ENCODE results near the gene EFNA5.
A peak's percentile ranks its signal among the peaks of the same experiment; 100 is the strongest.

The EFNA5 gene

GRCh38 chr5:107504424-107504823, 166.3 kb downstream of the EFNA5 start:
- DNase-seq (ENCODE audit: low read depth in 2 of 2): no peak
- no peak for TF ChIP-seq CTCF (IDR thresholded peaks at IDR 0.05; ENCODE audit: low read depth, low read length)
- no peak overlapping the region for H3K4me3 ChIP-seq (replicated peaks in 1 of 2; ENCODE audit: low read depth in 2 of 2, low read length in 2 of 2)

- DNase-seq (ENCODE audit: low read depth in 2 of 2): no peak
- peak overlapping the region in 1 of 2 donors; percentile 25 for H3K4me3 ChIP-seq (replicated peaks in 1 of 2; ENCODE audit: low read depth in 2 of 2, low read length in 2 of 2)
- no peak for TF ChIP-seq CTCF (IDR thresholded peaks at IDR 0.05; ENCODE audit: low read depth, low read length)
Observed at GRCh38 chr5:107502676-107503060, 168.1 kb downstream of the EFNA5 start.

GRCh38 chr5:107501965-107502675, 168.6 kb downstream of the EFNA5 start:
- peak overlapping the region; percentile 23 to 32 for H3K4me3 ChIP-seq (replicated peaks in 1 of 2; ENCODE audit: low read depth in 2 of 2, low read length in 2 of 2)
- TF ChIP-seq CTCF (IDR thresholded peaks at IDR 0.05; ENCODE audit: low read depth, low read length): no peak
- DNase-seq (ENCODE audit: low read depth in 2 of 2): peak; percentile 56 to 69

GRCh38 chr5:107500840-107501239, 169.9 kb downstream of the EFNA5 start:
- H3K4me3 ChIP-seq (replicated peaks in 1 of 2; ENCODE audit: low read depth in 2 of 2, low read length in 2 of 2): no peak overlapping the region
- TF ChIP-seq CTCF (IDR thresholded peaks at IDR 0.05; ENCODE audit: low read depth, low read length): no peak
- no peak for DNase-seq (ENCODE audit: low read depth in 2 of 2)

GRCh38 chr5:107500347-107500746, 170.4 kb downstream of the EFNA5 start:
- H3K4me3 ChIP-seq (replicated peaks in 1 of 2; ENCODE audit: low read depth in 2 of 2, low read length in 2 of 2): no peak overlapping the region
- no peak for TF ChIP-seq CTCF (IDR thresholded peaks at IDR 0.05; ENCODE audit: low read depth, low read length)
- no peak for DNase-seq (ENCODE audit: low read depth in 2 of 2)

GRCh38 chr5:107499776-107500175, 171.0 kb downstream of the EFNA5 start:
- H3K4me3 ChIP-seq (replicated peaks in 1 of 2; ENCODE audit: low read depth in 2 of 2, low read length in 2 of 2): no peak overlapping the region
- TF ChIP-seq CTCF (IDR thresholded peaks at IDR 0.05; ENCODE audit: low read depth, low read length): no peak
- DNase-seq (ENCODE audit: low read depth in 2 of 2): no peak

GRCh38 chr5:107499237-107499636, 171.5 kb downstream of the EFNA5 start:
- TF ChIP-seq CTCF (IDR thresholded peaks at IDR 0.05; ENCODE audit: low read depth, low read length): no peak
- no peak for DNase-seq (ENCODE audit: low read depth in 2 of 2)
- no peak overlapping the region for H3K4me3 ChIP-seq (replicated peaks in 1 of 2; ENCODE audit: low read depth in 2 of 2, low read length in 2 of 2)
